GM13976 (cell line): ENCODE measurements around the gene CACHD1.

Experiments used
- DNase-seq: peaks from one replicate; pipeline ENCODE4 v3.0.0; 2012; ENCODE audit warnings: low spot score
- CTCF ChIP-seq: IDR thresholded peaks from 2 replicates; pipeline ENCODE4 v1.5.1; 2012; ENCODE audit warnings: borderline replicate concordance, mild to moderate bottlenecking; ENCODE audit not compliant: insufficient read depth; ENCODE audit errors: extremely low read depth, missing control alignments, control extremely low read depth
- in situ Hi-C: fragments of 300-500 bp; cut with MboI; formaldehyde crosslinking; loops from one replicate; pipeline ENCODE4 v1.12.0; 2022; ENCODE audit warnings: low sequenced_read_pairs, mixed read lengths, inconsistent platforms; ENCODE audit not compliant: unreplicated experiment

The CACHD1 gene

GRCh38 chr1:64471218-64472039 is 1.5 kb downstream of the CACHD1 start:
- in situ Hi-C loops: no loop called here
- TF ChIP-seq CTCF: no peak
- DNase-seq: peak; percentile 25

- in situ Hi-C loops: no loop called here
- no peak for TF ChIP-seq CTCF
- DNase-seq: no peak
These were observed 2.1 kb downstream of the CACHD1 start for GRCh38 chr1:64472040-64472376.

GRCh38 chr1:64472805-64473204 is 2.9 kb downstream of the CACHD1 start:
- in situ Hi-C loops: no loop called here
- no peak for DNase-seq
- no peak for TF ChIP-seq CTCF

GRCh38 chr1:64473367-64473766 is 3.4 kb downstream of the CACHD1 start:
- no peak for TF ChIP-seq CTCF
- no peak for DNase-seq
- in situ Hi-C loops: no loop called here

GRCh38 chr1:64474133-64474532 is 4.2 kb downstream of the CACHD1 start:
- no peak for TF ChIP-seq CTCF
- no peak for DNase-seq
- in situ Hi-C loops: no loop called here

- in situ Hi-C loops: no loop called here
- no peak for TF ChIP-seq CTCF
- no peak for DNase-seq
These were observed 4.9 kb downstream of the CACHD1 start for GRCh38 chr1:64474665-64475439.
